Neural cell (in vitro differentiated cells): ENCODE data around the gene ESD.

ENCODE experiments used
- EP300 ChIP-seq: fragments of 450-650 bp; conservative IDR thresholded peaks from 2 replicates; pipeline ENCODE4 v1.6.1; 2014; ENCODE audit warnings: antibody characterized with exemption, mild to moderate bottlenecking, moderate library complexity; ENCODE audit not compliant: poor library complexity, severe bottlenecking
- EZH2 ChIP-seq: fragments of 200-600, 300-800 bp; shearing (Covaris generic), sonication (generic); IDR thresholded peaks from 2 replicates; pipeline ENCODE4 v1.6.1; 2014; ENCODE audit warnings: antibody characterized with exemption, low read length, borderline replicate concordance, mild to moderate bottlenecking; ENCODE audit not compliant: insufficient read depth, poor library complexity, severe bottlenecking
- TAF1 ChIP-seq: IDR thresholded peaks from 2 replicates; pipeline ENCODE4 v1.6.1; 2012; ENCODE audit warnings: low read depth
- TF ChIP-seq, protein P1 (sequence below): fragments of 450-650 bp; IDR thresholded peaks from 2 replicates; pipeline ENCODE4 v1.5.1; 2014; ENCODE audit warnings: antibody characterized with exemption, mild to moderate bottlenecking, moderate library complexity; ENCODE audit not compliant: poor library complexity, severe bottlenecking
- TF ChIP-seq, protein P2 (sequence below): IDR thresholded peaks from 2 replicates; pipeline ENCODE4 v1.6.1; 2012; ENCODE audit warnings: borderline replicate concordance

DNA sequence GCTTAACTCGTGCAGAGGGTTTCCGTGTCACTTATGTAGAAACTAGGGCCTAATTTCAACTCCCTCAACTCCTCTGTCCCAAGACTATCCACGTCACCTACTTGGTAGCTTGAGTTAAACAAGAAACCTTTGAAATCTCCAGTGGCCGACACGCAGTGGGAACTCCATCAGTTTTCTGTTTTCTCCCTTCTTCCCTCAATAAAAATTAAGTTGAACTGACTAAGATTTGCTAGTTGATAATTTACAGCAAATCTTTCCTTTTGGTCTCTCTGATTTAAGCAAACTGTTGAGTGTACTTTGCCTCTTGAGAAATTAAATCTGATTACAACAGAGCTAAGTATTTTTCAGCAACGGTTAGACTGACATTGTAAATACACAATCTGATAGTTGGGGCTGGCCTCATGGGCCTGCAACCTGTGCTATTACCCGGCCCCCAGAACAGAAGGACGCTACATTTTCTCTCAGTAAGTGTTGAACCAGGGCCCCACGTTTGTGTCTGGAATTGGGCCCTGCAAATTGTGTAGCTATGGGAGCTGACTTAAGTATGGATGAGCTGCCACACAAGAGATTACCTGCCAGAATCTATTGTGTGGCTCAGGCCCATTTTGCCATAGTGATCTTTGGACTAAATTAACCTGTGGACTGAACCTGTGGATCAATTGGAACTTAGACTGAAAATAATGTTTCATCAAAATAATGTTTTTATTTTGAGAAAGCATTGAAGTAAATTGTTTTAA lies 708 bp upstream of the ESD start:
- TF ChIP-seq, protein P1, sequence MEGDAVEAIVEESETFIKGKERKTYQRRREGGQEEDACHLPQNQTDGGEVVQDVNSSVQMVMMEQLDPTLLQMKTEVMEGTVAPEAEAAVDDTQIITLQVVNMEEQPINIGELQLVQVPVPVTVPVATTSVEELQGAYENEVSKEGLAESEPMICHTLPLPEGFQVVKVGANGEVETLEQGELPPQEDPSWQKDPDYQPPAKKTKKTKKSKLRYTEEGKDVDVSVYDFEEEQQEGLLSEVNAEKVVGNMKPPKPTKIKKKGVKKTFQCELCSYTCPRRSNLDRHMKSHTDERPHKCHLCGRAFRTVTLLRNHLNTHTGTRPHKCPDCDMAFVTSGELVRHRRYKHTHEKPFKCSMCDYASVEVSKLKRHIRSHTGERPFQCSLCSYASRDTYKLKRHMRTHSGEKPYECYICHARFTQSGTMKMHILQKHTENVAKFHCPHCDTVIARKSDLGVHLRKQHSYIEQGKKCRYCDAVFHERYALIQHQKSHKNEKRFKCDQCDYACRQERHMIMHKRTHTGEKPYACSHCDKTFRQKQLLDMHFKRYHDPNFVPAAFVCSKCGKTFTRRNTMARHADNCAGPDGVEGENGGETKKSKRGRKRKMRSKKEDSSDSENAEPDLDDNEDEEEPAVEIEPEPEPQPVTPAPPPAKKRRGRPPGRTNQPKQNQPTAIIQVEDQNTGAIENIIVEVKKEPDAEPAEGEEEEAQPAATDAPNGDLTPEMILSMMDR = no peak
- TF ChIP-seq, protein P2, sequence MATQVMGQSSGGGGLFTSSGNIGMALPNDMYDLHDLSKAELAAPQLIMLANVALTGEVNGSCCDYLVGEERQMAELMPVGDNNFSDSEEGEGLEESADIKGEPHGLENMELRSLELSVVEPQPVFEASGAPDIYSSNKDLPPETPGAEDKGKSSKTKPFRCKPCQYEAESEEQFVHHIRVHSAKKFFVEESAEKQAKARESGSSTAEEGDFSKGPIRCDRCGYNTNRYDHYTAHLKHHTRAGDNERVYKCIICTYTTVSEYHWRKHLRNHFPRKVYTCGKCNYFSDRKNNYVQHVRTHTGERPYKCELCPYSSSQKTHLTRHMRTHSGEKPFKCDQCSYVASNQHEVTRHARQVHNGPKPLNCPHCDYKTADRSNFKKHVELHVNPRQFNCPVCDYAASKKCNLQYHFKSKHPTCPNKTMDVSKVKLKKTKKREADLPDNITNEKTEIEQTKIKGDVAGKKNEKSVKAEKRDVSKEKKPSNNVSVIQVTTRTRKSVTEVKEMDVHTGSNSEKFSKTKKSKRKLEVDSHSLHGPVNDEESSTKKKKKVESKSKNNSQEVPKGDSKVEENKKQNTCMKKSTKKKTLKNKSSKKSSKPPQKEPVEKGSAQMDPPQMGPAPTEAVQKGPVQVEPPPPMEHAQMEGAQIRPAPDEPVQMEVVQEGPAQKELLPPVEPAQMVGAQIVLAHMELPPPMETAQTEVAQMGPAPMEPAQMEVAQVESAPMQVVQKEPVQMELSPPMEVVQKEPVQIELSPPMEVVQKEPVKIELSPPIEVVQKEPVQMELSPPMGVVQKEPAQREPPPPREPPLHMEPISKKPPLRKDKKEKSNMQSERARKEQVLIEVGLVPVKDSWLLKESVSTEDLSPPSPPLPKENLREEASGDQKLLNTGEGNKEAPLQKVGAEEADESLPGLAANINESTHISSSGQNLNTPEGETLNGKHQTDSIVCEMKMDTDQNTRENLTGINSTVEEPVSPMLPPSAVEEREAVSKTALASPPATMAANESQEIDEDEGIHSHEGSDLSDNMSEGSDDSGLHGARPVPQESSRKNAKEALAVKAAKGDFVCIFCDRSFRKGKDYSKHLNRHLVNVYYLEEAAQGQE = no peak
- TF ChIP-seq EZH2 = no peak
- TF ChIP-seq TAF1 = no peak
- TF ChIP-seq EP300 = no peak
